Activated T-helper 9 cell treated with anti-CD3 and anti-CD28 coated beads, Interleukin-2, amount 50 U/mL, for 16 hours (primary cell): ENCODE results near the gene LRRC1.

ENCODE experiments used
- DNase-seq: peaks from one replicate; pipeline ENCODE4 v3.0.0-alpha.2; 2020; ENCODE audit warnings: low read depth

LRRC1 gene

GRCh38 chr6:53815381-53816119 lies 20.7 kb downstream of the LRRC1 start:
- DNase-seq: no peak

DNA sequence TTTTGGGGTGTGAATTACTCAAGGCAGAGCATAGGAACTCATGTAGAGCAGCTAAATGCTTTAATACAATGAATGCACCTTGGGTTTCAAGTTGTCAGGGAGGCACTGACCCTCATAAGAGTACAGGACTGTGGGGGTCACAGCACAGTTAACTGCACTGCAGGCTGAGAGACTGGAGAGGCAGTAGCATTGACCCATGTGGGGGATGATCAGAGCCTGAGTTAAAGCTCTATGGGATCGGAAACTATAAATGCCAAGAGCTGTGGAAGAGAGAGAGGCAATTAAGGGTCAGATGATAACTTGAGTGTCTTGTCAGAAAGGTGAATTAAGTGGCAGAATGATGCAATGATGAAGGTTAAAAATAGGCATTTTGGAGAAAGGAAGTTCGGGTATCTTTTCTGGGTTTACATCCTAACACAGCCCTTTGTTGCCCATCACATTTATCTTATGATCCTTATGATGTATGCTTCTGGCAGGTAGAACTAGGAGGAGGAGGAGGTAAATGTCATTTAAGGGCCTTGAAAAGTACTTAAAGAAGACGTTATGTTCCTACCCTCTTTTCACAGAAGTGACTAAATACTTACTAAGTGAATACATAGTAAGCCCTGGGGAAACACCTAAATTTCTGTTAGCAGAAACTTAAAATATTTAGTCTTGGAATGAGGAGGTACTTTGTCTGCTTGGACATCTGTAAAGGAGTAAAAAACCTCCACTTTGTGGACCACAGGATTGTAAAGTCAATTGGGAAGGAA lies 24.2 kb downstream of the LRRC1 start:
- DNase-seq: no peak

DNA sequence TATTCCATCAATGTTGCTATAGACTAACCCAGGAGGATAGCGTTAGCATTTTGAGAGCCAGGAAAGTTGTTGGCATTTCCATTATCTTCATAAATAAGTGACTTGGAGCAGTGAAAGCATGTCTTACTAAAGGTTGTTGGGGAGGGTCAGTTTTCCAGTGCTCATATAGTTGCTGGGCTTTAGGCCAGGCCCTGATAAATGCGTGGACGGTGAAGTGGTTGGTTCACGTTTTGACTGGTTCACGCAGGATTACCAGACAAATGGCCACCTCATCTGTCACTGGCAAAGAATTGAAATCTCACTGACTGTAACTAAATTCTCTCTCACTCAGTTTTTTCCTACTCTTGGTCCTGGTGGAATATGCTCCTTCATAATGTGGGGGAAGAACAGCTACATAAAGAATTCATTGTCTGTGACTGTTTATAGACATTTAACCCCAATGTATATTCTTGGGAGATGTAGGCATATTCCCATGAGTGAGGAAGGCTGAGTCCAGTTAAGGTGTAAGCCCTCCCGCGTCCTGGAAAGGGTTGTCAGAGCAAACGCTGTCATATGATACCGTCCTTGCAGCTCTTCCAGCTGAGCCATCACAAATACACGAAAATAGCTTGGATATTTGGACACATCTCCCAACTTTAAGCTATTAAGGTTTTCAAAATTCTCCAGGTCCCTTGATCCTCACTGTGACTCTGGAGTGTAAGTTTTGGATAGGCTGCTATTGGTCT lies 27.8 kb downstream of the LRRC1 start:
- DNase-seq: no peak

GRCh38 chr6:53824714-53825113 lies 29.9 kb downstream of the LRRC1 start:
- DNase-seq: no peak

DNA sequence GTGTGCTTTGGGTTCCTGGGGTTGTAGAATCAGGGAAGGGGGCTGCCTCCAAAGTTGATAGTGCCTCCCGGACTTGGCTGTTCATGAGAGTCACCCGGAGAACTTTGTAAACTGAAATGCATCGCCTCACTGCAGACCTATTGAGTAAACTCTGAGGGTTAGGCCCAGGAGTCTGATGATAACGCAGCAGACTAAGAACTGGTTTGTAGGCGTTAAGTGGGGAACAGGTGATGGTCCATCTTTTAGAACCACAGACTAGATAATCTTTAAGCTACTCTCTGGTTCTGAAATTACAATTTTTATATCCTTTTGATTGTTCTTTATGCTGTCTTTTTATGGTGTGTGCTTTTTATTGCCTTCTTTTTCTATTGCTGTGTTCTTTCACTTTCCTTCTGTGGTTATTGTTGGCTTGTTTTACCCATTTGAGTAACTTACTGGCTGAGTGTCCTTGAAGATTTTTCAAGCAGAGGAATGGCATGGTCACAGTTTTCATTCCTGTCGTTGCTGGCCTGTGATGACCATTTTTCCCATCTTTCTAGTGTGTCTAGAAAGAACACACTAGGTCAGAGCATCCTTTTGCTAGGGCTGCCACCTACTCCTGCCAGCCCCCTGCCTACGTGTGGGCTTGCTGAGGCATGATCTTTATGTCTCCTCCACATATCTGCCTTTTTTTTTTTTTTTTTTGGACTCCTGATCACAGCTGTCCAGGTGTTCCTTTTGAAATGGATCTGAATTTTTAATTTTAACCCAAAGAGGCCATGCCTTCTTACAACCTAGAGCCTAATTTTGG lies 30.9 kb downstream of the LRRC1 start:
- DNase-seq: no peak

- DNase-seq: no peak
Observed at GRCh38 chr6:53827531-53827930, 32.7 kb downstream of the LRRC1 start.

DNA sequence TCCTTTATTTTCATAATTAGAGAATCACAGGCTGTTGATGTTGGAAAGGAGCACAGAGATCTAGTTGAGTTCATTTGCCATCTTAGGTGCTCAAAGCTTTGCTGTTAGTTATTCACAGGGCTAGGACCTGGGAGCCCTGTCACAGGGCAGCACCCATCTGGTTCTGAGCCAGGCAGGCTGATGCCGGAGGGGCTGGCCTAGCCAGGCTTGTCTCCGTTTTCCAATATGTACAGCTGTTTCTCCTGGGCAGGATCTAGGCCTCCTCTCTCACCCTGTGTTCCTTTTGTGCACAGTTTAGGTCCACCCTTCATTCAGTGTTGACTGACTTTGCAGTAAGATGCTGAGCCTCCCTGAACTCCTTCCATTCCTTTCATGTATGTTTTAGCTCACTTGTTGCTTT lies 33.4 kb downstream of the LRRC1 start:
- DNase-seq: no peak

DNA sequence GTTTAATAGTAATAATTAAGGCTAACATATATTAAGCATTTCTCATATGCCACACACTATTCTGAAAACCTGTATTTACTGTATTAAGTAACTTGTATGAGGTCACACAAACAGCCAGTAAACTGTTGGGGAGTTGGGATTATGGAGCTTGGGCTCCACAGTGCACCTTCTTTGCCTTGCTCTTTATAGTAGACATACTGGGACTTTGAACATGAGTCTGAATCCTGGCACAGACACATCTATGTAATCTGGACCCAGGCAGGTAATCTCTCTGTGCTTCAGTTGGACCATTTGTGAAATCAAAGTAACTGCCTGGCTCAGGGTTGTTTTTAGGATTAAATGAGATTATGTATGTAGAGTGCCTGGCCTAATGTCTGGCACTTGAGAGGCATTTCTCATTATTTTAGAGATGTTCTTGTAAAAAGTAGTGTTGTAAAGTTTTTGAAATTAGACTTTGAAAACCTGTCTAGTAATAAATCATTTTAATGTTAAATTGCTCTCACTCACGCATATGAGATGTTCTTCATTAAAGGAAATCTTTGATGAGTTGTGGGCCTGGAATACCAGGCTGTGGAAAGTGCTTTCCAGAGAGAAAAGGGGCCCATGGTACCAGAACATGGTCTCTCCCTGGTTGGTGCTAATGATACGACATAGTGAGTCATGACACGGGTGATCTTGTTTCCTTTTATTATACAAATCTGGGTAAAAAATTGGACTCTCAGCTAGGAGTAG lies 34.3 kb downstream of the LRRC1 start:
- DNase-seq: no peak

DNA sequence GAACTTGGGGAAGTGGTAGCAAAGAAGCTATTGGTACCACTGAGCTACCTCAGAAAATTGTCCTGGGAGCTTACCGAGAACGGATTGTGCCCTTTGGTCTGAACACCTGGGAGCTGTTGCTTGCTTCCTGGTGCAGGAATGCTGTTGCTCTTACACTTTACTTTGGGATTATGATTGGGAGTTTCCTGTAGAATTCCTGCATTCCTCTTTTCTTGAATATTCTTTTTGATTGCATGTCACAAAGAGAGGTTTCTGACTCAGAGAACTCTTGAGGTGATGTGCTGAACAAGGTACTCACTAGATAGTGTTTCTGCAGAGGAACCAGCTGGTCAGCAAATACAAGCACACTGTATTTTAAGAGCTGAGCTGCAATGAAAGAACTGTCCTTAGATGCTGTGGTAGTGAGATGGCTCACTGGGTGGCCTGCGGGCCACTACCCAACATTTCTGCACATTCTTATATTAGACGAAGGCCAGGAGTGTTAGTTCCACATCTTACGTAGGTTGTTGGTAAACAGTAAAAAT lies 35.0 kb downstream of the LRRC1 start:
- no peak for DNase-seq

GRCh38 chr6:53830366-53830765 lies 35.6 kb downstream of the LRRC1 start:
- DNase-seq: no peak

DNA sequence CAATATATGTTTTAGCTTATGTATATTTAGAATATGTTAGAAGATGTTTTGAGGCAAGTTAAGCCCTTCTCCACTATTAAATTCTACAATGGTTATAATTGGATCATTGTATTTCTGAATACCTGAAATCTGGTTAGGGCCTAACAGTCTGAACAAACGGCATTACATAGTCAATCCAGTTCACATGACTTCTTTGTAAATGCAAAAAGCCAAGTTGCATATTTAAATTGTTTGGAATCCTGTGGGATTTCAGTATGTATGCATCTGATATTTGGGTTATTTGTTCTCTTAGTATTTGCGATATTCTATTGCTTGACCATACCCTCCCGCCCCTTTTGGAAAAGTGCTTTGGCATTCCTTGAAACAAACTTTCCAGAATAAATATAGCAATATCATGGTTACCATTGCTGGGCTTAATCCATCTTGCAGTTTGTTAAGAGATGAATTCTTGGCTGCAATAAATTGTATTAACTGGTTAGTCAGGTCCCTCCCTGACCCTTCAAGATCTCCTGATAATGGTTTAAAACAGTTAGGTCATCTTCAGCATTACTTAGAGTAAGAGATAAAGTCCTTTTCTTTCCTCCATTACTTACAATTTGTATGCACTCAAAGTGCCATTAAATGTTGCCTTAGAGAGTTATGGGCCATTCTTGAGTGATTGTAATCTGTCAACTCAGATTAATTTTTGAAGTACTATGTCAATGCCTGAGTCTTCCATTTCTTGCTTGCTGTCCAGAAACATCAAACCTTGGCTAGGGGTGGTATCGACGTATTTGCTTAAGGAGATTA lies 36.5 kb downstream of the LRRC1 start:
- DNase-seq: no peak

- no peak for DNase-seq
Observed at GRCh38 chr6:53831936-53832660, 37.3 kb downstream of the LRRC1 start.

- DNase-seq: no peak
Observed at GRCh38 chr6:53833155-53833554, 38.4 kb downstream of the LRRC1 start.

GRCh38 chr6:53834132-53834531 lies 39.3 kb downstream of the LRRC1 start:
- no peak for DNase-seq

DNA sequence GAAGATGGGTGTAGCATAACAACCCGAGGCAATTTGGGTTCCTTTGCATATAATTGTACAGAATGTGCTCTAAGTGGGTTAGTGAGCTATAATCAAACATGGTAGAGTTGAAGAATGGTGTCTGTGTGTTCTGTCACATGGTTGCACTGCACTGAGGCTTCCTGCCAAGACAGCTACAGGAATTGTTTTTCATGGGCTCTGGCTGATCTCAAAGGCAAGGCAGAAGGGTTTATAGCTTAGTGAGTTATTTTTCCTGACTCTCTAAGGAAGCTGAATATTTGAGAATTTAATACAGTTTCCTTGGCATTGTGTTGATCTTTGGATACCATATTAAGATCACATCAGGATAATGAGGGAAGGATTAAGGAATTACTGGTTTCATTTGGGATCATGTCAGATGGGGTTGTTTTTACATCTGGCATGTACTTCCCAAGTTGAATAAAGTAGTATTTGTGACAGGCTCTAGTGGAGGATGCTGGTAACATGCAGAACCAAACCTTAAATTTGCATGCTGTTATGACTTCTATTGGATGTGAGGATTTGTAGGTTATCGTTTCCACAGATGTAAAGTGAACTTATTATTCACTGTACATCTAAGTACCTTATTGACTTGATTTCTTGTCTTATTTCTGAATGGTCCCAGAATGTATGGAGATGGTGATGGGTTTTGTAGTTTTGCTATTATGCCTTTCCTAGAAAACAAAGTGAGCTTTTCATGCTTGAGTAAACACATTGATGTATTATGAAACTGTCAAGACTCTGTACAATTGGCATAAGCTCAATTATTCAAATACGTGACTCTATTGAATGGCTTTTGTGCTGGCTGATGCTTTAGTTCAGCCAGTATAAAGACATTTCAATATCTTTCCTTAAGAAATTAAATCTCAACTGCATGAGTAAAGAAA lies 43.3 kb downstream of the LRRC1 start:
- no peak for DNase-seq

GRCh38 chr6:53840027-53840426 lies 45.2 kb downstream of the LRRC1 start:
- no peak for DNase-seq

GRCh38 chr6:53845280-53846195 lies 50.7 kb downstream of the LRRC1 start:
- no peak for DNase-seq

DNA sequence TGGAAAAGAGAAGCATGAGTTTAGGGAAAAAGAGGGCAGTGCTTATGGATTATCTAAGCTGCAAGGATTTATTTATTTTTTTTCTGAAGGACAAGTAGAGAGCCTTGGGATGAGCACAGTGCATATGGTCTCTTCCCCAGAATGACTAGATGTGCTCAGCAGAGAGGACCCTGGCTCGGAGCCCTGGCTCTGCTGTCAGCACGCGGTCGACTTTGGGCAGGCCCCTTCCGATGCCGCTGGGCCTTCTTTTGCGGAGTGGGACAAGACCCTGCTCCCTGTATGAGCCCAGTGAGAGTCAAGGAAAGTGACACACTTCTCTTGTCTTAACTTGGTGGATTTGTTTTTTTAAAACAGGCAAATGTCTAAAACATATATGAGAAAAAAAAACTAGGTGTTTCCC lies 51.4 kb downstream of the LRRC1 start:
- no peak for DNase-seq
